Measurements from ENCODE around the gene SNRK. TPM values are rescaled to one million over a fixed set of nuclear protein-coding genes. Genes with fewer than 3 reads are reported as not detected.

SNRK gene
- total and polyA plus RNA-seq, 9 of the 15 experiments (the other 6 are each of a cell fraction or from before 2014, with no cell fraction given), result 1.7 to 12.3 (median 7.3) TPM

- ATAC-seq, result no peak; the same call in 2 of the 3 replicates
- BruUV-seq (replicated peaks), result no TSS peak
- ChIA-PET POLR2A (interaction anchor here (0.6 to 1.6 kb wide), 3 partner anchors 19 to 40 kb away, joined by 3 to 5 read pairs (median 4); no protein-coding TSS in a partner anchor), CTCF (ENCODE audit: low intra/inter-chr PET ratio) (no interaction called here)
- no peak overlapping the region for H3K9ac ChIP-seq (ENCODE audit: insufficient read depth in 1 of 2, low read depth in 2 of 2, low read length in 2 of 2)
- FAIRE-seq, result peak; percentile 40
- H2AFZ ChIP-seq (ENCODE audit: low read depth, low read length), result no peak overlapping the region
- in situ Hi-C loops (cut with MboI) (no loop called here), intact Hi-C loops (cut with micrococcal nuclease) (no loop called here)
- H3K4me1 ChIP-seq (replicated peaks in 1 of 2; ENCODE audit: control insufficient read depth in 2 of 2, insufficient read depth in 2 of 2, low read length in 2 of 2), result peaks cover 0 to 13% of the 10 kb centered on the region in 2 experiments; a peak in 3 of 5 replicates
- H3K27me3 ChIP-seq (ENCODE audit: control insufficient read depth in 2 of 2, insufficient read depth in 2 of 2, low read length in 2 of 2), result peaks cover 0 to 32% of the 10 kb centered on the region in 2 experiments; a peak in 3 of 5 replicates
- no peaks in the 10 kb centered on the region for H4K20me1 ChIP-seq (replicated peaks; ENCODE audit: control insufficient read depth, insufficient read depth, low read length)
- DNase-seq (ENCODE audit: extremely low read depth in 1 of 4, low spot score in 3 of 4), result peak in 2 of 4 experiments; percentile 14 to 70
- H3K9me1 ChIP-seq (ENCODE audit: control insufficient read depth, insufficient read depth, low read length), result no peaks in the 10 kb centered on the region
- WGBS (ENCODE audit: insufficient coverage, low coverage, missing lambda C conversion rate), result 0% methylated on average over 1 of the region's 1 CpG
- no peak overlapping the region for H3K27ac ChIP-seq (ENCODE audit: extremely low read depth, low read depth, low read length)
- no peaks in the 10 kb centered on the region for H3K9me3 ChIP-seq (replicated peaks; ENCODE audit: control insufficient read depth, insufficient read depth, low read depth, low read length)
- H3K4me2 ChIP-seq (ENCODE audit: insufficient read depth, low read length), result no peak overlapping the region; the same call in 1 of the 2 replicates
- H3K36me3 ChIP-seq (ENCODE audit: control insufficient read depth, insufficient read depth, low read length), result no peaks in the 10 kb centered on the region
- H3K4me3 ChIP-seq, result no peak overlapping the region
- H3K79me2 ChIP-seq (ENCODE audit: control insufficient read depth, insufficient read depth, low read length), result no peaks in the 10 kb centered on the region
- TF ChIP-seq ZNF311 (CRISPR knock-in tag; IDR thresholded peaks at IDR 0.05), result no peak
- no peak for TF ChIP-seq TRIM25 (IDR thresholded peaks at IDR 0.05; ENCODE audit: borderline replicate concordance)
- no peak for TF ChIP-seq SRSF9 (IDR thresholded peaks at IDR 0.05; ENCODE audit: borderline replicate concordance, low read depth, low read length)
- no peak for TF ChIP-seq CHAMP1 (IDR thresholded peaks at IDR 0.05)
- no peak for TF ChIP-seq MTA2 (IDR thresholded peaks at IDR 0.05; ENCODE audit: low read depth)
- no peak for TF ChIP-seq TBL1XR1 (IDR thresholded peaks at IDR 0.05; ENCODE audit: low read length in 2 of 2)
- TF ChIP-seq L3MBTL2 (IDR thresholded peaks at IDR 0.05), result 0 out of 2 replicates have a peak, but pooled peaks have one; percentile 28
- peak; percentile 77; the same call in 1 of the 2 replicates for TF ChIP-seq NCOR1 (IDR thresholded peaks at IDR 0.05)
- no peak for TF ChIP-seq GATA2 (CRISPR knock-in tag; IDR thresholded peaks at IDR 0.05)
- no peak for TF ChIP-seq NR2C1 (IDR thresholded peaks at IDR 0.05)
- peak; percentile 5; the same call in 1 of the 2 replicates for TF ChIP-seq NR2C1 (tag; IDR thresholded peaks at IDR 0.05)
- TF ChIP-seq ZNF740 (CRISPR knock-in tag; IDR thresholded peaks at IDR 0.05), result no peak
- no peak for TF ChIP-seq ZNF740 (tag; IDR thresholded peaks at IDR 0.05)
- TF ChIP-seq MAZ (CRISPR knock-in tag; conservative IDR thresholded peaks at IDR 0.05 in 1 of 2, IDR thresholded peaks at IDR 0.05 in 1 of 2), result peak in 1 of 2 experiments; percentile 56; a peak in 1 of 4 replicates
These were observed 32.2 kb upstream of the SNRK start for GRCh38 chr3:43254125-43254524.

Data from K562 (cell line).